Fibroblast of skin of scalp (primary cell): ENCODE results near the gene SOD2. TPM values are rescaled to one million over a fixed set of nuclear protein-coding genes. Genes with fewer than 3 reads are reported as not detected.
"Not testable (repeated sequence)": the region's sequence is repeated elsewhere in the genome, so short reads cannot be mapped to it uniquely, and the experiment has no call there.

Experiments
- DNase-seq: peaks from one replicate; pipeline ENCODE4 v3.0.0-alpha.2; 2013
- polyA plus RNA-seq, 2 experiments: library from polyadenylated mRNA; unstranded; fragments of 120-200 nt; gene quantifications; one replicate each; pipeline ENCODE4 v1.2.1, GENCODE V29; 2013; ENCODE audit not compliant: insufficient read length in 2 of 2

Gene SOD2
- 52.3 TPM for polyA plus RNA-seq (2013, experiment 1 of 2; ENCODE audit: insufficient read length)
- 47.1 TPM for polyA plus RNA-seq (2013, experiment 2 of 2; ENCODE audit: insufficient read length)

DNA sequence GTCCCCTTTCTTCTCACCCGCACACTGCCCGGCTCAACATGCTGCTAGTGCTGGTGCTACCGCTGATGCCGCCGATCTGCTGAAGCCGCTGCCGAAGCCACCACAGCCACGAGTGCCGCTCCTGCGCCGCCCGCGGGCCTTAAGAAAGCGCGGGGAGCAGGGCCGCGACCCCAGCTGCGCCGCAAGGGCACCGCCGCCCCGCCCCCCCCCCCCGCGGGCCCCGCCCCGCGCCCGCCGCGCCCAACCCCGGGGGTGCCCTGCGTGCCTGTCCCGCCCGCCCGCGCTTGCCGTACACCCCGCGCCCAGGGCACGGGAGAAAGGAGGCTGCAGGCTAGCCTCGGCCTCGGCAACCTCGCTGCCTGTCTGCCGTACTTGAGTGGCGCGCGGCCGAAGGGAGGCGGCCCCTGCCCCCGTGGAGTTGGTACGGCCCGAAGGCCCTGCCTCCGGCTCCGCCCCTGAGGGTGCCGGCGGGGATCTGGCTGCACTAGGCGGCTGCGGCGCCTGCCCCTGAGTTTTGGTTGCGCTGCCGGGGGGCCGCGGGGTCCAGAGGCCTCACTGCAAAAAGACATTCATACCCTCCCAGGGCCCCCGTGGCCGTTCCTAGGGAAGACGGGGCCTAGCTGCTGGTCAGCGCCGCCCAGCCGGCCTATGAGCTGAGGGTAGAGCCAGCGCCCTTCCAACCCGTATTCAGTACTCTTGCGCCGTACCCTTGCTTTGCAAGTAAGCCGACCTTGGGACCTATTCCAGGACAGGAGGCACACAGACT, at the start of gene SOD2:
Gene SOD2, minus strand, starts transcription at position 114 of the 766 bp plus-strand sequence. Its CDS starts 74 bp downstream, at position 40.
- peak; percentile 77 for DNase-seq

DNA sequence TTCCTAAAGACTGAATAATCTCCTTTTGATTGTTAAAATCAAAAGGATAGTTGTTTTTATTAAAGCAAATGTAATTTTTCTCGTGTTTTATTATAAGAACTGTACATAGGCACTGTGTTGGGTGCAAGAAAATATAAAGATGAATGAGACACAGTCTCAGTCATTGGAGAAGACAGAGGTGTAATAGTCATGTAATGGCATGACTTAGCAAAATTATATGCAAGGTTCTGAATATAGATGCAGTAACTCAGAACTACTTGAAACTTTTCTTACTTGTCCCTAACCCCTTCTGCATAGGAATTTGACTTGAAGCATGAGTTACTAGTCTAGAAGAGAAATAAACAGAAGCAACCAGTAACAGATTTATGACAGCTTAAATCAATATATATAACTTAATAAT, 49.1 kb upstream of the SOD2 start:
- no peak for DNase-seq

DNA sequence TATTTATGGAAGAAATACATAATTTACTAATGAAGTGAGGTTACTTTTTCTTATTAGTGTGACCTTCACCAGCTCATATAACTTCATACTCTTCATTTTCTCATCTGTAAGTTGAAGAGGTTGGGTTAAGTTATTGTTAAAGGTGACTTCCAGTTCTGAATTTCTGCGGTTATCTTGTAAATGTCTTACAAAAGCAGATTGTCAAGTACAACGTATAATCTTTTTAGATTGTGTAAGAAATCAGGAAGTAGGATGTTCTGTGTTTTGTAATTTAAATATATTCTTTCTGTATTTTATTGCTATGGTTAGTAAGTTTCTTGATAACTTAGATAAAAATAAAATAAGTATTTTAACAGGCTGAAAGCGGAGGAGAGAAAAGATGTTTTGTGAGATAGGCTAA, 46.3 kb upstream of the SOD2 start:
- no peak for DNase-seq

DNA sequence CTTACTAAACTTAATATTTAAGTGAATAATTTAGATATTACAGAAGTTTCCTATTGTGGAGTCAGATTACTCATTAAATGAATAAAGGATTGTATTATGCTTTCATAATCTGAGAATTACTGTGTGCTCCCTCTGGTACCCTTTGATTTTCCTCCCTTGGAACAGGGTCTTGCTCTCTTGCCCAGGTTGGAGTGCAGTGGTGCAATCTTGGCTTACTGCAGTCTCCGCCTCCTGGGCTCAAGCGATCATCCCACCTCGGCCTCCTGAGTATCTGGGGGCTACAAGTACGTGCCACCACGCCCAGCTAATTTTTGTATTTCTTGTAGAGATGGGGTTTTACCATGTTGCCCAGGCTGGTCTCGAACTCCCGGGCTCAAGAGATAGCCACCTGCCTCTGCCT, 43.9 kb upstream of the SOD2 start:
- DNase-seq, result no peak

DNA sequence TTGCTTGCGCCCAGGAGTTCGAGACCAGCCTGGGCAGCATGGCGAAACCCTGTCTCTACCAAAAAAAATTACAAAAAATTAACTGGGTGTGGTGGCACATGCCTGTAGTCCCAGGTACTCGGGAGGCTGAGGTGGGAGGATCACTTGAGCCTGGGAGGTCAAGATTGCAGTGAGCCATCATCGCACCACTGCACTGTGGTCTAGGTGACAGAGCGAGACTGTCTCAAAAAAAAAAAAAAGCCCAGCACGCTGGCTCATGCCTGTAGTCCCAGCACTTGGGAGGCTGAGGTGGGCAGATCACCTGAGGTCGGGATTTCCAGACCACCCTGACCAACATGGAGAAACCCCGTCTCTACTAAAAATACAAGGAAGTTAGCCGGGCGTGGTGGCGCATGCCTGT, 40.4 kb upstream of the SOD2 start:
- not testable (repeated sequence) for DNase-seq

DNA sequence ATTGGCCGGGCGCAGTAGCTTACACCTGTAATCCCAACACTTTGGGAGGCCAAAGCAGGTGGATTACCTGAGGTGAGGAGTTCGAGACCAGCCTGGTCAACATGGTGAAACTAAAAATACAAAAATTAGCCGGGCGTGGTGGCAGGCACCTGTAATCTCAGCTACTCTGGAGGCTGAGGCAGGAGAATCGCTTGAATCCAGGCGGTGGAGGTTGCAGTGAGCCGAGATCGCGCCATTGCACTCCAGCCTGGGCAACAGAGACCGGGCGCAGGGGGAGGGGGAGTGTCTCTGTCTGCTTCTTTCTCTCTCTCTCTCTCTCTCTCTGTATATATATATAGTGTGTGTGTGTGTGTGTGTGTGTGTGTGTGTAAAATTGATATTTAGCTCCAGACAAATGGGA, 39.5 kb upstream of the SOD2 start:
- DNase-seq, result not testable (repeated sequence)

DNA sequence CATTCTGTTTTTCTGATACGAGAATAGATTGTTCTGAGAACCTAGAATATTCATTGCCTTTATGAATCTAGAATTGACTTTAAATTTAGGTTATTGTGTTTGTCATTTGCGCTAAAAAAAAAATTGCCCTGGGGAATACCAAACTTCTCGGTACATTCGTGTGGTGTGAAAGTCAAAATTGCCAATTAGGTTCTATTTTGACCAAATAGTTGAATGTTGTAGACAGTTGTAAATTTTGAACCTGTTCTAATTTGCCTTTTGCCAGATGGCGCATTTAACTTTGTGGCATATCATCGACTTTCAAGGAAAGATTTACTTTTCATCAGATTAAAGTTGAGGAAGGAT, 37.3 kb upstream of the SOD2 start:
- DNase-seq, result no peak

DNA sequence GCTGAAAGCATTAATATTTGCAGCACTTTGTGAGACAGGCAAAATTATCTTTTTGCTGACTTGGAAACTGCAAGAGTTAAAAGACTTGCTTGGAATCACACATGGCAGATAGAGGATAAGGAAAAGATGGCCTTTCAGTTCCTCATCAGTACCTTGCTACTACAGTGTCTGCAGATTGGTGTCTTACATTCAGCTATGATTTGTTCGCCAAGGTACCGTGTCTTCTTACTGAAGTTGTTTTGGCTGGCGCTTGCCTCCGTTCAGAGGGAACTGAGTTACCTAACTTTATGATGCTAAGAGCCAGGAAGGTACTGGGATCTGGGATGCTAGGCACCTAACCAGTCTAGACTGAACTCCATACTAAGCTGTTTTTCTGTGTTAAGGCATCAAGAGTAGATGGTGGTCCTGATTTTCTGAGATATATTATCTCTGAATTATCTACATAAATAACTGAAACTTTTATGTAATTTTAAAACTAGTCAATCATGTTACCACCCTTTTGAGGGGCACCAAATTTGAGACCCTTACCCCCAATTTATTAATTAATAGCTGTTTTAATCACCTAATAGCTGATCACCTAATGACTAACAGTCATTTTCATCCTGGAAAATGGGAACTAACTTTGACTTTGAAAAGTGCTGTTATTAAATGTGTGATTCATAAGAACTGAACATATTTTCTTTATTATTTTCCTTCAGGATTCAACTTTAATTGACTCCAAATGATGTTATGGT, 36.7 kb upstream of the SOD2 start:
- DNase-seq, result no peak

DNA sequence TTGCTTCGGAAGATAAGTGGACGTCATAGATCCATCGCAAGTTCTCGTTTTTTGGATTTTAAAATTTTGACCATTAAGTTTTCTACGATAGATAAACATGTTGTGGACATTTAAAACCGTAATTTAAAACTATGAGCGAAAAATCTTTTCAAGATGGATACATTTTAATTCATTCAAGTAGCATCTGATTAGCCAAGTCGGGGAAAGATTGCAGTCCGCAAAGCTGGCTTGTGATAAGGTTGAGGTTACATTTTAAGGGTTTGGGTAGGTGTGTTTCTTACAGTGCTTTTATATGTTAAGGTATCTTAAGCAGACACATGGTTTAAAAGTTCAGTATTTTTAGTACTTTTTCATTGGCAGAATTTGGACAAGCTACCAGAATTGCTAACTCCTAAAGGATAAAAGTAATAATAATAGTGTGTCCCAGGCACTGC, 35.5 kb upstream of the SOD2 start:
- DNase-seq, result no peak

DNA sequence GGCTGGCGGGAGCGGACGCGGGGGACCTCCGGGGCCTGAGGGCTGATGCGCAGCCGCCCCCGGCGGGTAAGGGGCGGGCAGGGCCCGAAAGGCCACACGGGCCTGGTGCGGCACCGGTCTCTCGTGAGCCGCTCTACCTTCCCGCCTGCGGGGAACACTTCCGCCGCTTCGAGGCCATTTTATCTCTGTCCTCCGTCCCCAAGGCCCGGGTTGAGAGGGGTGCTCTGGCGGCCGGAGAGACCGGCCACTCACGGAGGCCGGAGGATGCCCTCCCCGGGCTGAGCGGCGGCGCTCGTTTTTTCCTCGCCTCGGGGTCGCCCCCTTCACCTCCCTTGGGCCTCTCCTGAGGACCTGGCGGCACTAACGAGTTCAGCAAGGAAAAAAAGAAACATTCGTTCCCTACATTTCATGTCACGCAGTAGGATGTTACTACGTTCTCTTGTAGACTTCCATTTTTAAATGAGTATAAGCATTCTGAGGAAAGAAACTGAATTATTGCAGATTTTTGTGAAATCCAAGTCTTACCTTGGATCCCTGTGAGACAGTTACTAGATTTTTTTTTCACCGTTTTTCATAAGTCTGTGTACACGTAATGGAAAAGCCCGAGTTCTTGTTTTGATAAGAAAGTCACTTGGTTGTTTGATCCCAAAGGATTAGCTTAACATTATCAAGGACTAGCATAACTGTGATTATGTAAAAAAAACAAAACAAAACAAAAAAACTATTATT, 34.8 kb upstream of the SOD2 start:
- DNase-seq, result no peak

DNA sequence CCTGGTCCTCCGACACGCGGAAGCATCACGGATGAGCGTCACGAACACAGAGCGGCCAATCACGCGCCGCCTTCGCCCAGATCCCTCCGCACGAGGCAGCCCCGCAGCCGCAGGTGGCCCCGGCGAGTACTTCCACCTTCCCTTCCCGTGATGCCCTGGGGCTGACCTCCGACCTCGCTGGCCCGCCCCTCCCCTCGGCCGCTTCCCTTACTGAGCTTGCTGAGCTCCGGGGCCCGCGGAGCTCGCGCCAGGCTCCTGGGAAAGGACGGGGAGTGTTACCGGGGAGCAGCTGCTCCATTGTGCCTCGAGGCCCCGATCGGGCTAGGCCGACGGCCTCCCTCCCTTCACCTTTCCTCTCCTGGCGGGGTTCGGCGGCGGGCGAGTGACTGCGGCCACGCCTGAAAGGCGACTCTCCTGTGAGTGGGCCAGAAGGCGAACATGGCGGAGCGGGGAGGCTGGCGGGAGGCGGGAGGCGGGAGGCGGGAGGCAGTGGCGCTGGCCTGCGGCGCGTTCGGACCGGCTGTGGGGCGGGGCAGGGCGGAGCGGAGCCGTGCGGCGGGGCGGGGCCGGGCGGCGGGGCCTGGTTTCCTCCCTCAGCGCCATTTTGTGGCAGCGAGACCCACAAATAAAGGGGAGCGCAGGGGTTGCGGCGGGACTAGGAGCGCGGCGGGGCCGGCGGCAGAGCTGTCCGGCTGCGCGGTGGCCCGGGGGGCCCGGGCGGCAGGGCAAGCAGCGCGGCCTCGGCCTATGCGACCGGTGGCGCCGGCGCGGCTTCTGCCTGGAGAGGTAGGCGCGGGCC, 34.1 kb upstream of the SOD2 start, which contains the start of gene WTAP:
Gene WTAP, plus strand, starts transcription at position 589 of the 799 bp plus-strand sequence. CDS start 8,760 bp downstream, outside the sequence.
- DNase-seq, result peak; percentile 94

DNA sequence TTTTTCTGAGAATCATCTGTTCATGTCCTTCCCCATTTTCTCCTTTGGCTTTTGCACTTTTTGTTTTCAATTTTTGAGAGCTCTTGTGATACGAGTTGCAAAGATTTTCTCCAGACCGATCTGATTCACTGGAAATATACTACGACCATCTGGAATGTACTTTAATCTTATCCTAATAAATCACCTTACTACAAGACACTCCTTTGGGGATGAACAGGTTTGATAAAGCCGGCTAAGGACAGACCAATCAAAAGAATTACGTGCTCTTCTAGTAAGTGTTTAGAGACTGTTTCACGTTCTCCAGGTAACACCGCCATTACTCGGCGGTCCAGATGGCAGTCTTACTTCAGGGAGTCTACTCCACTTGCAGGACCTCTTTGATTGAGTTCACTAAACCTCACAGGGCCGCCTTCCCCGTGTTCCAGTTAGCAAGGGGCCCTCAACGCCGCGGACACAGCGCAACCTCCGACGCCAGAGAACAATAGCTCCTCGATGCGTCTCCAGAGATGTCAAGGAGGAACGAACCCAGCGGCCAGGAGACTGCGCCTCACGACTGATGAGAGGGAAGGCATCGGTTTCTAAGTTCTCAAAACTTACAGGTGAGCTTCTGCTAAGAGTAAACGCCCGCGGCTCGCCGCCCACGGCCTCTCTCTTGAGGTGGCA, 33.3 kb upstream of the SOD2 start:
- DNase-seq, result no peak

DNA sequence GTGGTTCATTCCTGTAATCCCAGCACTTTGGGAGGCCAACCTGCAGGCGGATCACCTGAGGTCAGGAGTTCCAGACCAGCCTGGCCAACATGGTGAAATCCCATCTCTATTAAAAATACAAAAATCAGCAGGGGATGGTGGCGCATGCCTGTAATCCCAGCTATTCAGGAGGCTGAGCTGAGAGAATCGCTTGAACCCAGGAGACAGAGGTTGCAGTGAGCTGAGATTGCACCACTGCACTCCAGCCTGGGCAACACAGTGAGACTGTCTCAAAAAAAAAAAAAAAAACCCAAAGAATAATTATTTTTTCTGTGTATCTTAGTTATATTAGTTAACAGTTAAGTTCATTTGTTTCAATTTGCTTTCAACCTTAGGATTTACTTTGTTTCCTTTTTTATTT, 32.2 kb upstream of the SOD2 start:
- DNase-seq, result not testable (repeated sequence)

DNA sequence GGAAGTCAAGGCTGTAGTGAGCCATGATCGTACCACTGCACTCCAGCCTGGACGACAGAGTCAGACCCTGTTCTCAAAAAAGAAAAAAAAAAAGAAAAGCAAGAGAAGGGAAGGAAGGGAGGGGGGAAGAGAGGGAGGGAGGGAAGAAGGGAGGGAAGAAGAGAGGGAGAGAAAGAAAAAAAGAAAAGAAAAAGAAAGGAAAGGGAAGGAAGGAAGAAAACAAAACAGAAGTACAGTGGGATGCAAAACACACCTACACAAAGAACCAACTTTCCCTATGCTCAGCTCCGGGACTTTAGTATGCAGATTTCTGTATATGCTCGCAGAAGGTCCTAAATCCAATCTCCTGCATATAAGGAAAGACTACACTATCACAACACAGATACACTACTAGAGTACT, 31.7 kb upstream of the SOD2 start:
- DNase-seq, result no peak

DNA sequence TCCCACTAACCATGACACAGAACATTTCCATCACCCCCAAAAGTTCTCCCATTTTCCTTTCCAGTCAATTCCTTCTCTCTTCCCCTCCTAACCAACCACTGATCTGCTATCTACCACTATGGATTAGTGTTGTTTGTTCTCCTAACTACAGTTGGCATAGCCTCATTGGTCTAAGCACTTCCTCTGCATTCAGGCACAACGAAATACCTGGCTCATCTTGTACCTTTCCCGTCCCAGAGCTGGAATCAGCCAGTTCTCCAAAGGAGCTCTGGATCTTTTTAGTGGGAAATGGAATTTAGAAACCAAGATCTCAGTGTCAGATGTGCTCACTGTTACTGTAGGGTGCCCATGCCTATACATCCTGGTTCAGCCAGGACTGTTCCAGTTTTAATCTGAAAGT, 30.2 kb upstream of the SOD2 start:
- DNase-seq, result no peak

DNA sequence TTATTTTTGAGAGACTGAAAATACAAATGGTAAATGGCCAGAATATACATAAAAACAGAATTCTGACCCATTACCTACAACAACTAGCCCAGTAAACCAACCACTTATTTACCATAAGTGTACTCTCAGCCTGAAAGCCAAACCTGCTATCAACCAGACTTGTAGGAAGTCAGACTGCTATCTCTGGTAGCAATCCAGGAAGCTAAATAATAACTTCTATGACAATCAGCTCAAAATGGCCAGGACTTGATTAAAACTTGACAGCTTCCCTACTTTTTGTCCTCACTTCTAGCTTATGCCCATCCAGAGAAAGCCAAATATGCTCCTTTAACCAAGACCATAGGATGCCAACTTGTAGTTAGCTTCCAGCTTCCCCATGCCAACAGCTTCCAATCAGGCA, 29.6 kb upstream of the SOD2 start:
- no peak for DNase-seq

DNA sequence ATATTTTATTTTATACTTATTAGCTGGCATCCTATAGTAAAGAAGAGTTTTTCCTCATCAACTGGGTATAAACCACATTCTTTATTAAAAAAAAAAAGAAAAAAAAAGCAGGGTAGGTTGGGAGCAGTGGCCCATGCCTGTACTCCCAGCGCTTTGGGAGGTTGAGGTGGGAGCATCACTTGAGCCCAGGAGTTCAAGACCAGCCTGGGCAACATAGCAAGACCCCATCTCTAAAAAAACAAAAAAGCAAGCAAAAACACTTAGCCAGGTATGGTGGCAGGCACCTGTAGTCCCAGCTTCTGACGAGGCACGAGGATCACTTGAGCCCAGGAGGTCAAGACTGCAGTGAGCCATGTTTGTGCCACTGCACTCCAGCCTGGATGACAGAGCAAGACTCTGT, 28.9 kb upstream of the SOD2 start:
- DNase-seq, result not testable (repeated sequence)

DNA sequence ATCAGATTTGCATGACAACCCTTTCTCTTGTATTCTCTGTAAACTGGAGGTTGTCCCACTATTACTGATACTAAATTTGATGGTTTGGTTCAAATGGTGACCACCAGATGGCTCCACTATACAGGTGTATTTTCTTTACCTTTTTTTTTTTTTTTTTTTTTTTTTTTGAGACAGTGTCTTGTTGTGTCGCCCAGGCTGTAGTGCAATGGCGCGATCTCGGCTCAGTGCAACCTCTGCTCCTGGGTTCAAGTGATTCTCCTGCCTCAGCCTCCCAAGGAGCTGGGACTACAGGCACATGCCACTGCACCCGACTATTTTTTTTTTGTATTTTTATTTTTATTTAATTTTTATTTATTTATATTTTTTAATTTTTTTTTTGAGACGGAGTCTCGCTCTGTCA, 27.7 kb upstream of the SOD2 start:
- DNase-seq, result no peak

DNA sequence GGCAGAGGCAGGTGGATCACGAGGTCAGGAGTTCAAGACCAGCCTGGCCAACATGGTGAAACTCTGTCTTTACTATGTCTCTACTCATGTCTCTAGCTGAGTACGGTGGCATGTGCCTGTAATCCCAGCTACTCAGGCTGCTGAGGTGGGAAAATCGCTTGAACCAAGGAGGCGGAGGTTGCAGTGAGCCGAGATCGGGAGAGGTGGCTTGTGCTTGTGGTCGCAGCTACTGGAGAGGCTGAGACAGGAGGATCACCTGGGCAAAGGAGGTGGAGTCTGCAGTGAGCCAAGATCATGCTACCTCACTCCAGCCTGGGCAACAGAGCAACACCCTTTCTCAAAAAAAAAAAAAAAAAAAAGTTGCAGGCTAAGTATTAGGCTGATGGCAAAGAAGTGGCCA, 26.2 kb upstream of the SOD2 start:
- DNase-seq, result no peak

DNA sequence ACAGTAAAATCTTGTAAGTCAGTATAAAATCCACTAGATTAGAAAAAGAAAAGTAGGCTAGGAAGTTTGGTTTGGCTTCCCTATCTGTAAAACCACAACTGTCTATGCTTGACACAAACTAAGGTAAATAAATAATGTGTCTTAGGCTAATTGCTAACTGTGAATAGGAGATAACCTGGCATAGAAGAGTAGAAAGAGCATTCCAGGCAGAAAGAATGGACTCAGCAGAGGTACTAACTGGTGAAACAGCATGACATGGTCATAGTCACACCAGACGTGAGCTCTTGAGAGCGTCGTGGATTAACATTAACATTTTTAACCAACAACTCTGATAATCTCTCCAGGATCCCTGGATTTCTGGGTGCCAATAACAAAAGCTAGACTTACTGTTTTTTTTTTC, 25.6 kb upstream of the SOD2 start:
- DNase-seq, result no peak

DNA sequence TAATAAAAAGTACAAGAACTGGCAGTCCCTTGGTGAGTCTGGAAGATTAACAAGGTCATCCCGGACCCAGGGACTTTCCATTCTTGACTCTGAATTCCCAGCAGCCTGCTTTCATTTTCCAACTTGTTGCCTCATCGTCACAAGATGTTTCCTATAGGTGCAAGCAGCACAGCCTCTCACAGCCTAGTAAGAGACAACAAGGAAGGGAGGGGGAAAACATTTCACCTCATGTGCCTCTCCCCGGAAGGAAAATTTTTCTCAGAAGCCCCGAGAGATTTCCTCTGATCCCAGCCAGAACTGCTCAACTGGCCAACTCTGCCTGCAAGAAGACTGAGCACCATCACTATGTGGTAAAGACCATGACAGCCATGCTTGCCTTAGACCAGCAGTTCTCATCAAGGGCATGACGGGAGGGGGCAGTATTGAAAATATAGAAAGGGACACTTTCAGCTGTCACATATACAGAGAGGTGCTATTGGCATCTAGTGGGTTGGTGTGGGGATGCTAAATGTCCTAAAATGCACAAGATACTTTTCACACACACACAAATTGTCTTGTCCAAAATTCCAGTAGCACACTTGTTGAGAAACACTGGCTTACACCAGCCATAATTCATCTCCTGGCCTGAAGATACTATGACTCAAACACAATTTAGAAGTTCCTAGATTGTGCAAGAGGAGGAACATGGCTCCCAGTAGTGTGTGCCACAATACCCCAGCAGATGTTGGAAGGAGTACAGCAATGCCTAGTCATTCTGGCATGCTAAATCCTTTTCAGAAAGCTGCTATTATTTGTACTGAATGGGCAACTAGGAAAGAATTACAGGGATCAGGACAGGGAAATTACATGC, 23.4 kb upstream of the SOD2 start:
- peak; percentile 89 for DNase-seq
